B cell (primary cell): ENCODE results near the gene ABCA9.
A peak's percentile ranks its signal among the peaks of the same experiment; 100 is the strongest.

ENCODE experiments used
- CTCF ChIP-seq: fragments of 200-600 bp; IDR thresholded peaks from one replicate; pipeline ENCODE4 v1.8.0; 2022; ENCODE audit warnings: antibody characterized with exemption, mild to moderate bottlenecking
- EZH2 ChIP-seq: IDR thresholded peaks from 2 replicates; pipeline ENCODE4 v1.6.1; 2012; ENCODE audit warnings: borderline replicate concordance, low read depth, mild to moderate bottlenecking, moderate library complexity, low read length; ENCODE audit not compliant: insufficient read depth, poor library complexity, severe bottlenecking

GRCh38 chr17:69084911-69085310 is 24.2 kb upstream of the ABCA9 start:
- TF ChIP-seq CTCF: peak; percentile 63
- no peak for TF ChIP-seq EZH2
